ENCODE measurements around the gene ZC3HAV1. TPM values are rescaled to one million over a fixed set of nuclear protein-coding genes. Genes with fewer than 3 reads are reported as not detected.
"Not testable (repeated sequence)": the region's sequence is repeated elsewhere in the genome, so short reads cannot be mapped to it uniquely, and the experiment has no call there.

ZC3HAV1 gene
- total and polyA plus RNA-seq, 3 experiments from 2014 or later = 89.9 to 153 (median 92.8) TPM

DNA sequence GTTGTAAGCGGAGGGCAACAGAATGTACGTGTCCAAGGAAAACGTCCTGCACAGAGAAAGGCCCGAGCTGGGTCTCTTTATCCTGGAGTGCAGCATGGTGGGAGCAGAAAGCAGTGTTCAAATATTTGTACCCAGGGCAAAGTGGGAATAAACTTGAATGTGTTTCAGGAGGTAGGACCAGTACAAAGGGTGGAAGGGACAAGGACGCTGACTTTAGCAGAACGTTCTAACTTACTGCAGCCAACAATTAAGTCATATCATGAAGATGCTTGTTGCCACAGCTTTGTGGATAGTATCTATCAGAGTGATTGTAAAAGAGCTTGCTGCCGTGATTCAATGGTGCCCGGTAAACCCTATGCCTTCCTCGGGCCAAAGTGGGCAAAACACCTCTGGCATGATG lies 43.2 kb downstream of the ZC3HAV1 start:
- POLR2A ChIA-PET = interaction anchor here (2.1 kb wide), 1 partner anchor 8 kb away, joined by 5 read pairs; no protein-coding TSS in a partner anchor

DNA sequence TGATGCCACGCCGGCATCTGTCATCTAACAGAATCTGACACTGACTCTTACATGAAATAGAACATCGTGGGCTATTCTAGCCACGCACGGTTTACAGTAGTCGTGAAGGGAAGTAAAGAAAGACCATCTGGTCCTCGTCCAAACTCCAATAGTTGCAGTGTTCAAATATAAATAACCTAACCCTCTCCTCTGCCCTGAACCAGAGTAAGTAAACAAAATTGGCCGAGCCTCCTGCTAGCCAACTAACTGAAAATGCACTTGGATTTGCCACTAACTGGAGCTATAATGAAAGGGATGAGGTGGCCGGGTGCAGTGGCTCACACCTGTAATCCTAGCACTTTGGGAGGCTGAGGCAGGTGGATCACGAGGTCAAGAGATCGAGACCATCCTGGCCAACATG lies 44.2 kb downstream of the ZC3HAV1 start:
- no peak overlapping the region for H3K4me3 ChIP-seq (ENCODE audit: low read length)
- Mint-ChIP-seq H3K27ac (peak overlapping the region in 6 of 8 donors; percentile 17 to 90 (median 58)), H3K36me3 (peaks cover 24 to 91% (median 48%) of the 10 kb centered on the region in 3 donors), H3K4me3 (no peak overlapping the region), H3K9me3 (no peaks in the 10 kb centered on the region), H3K4me1 (peaks cover 51 to 88% (median 74%) of the 10 kb centered on the region in 3 donors), H3K27me3 (peaks cover 0 to 3% of the 10 kb centered on the region in 2 donors)
- no peak overlapping the region for H3K27ac ChIP-seq (ENCODE audit: low read depth, low read length)
- ChIA-PET POLR2A (interaction anchor here (2.1 kb wide), 1 partner anchor 9 kb away, joined by 5 read pairs; no protein-coding TSS in a partner anchor), CTCF (interaction anchor here (2.6 to 3.5 kb wide), 2 partner anchors 10 to 49 kb away, joined by 9 to 11 read pairs; no protein-coding TSS in a partner anchor)
- H3K9me3 ChIP-seq (ENCODE audit: low read length) = no peaks in the 10 kb centered on the region
- no peak for DNase-seq
- H3K27me3 ChIP-seq (ENCODE audit: insufficient read depth, low read length, poor library complexity, severe bottlenecking) = no peaks in the 10 kb centered on the region
- H3K4me1 ChIP-seq (ENCODE audit: insufficient read depth, low read length) = peaks cover 21% of the 10 kb centered on the region
- H3K36me3 ChIP-seq (ENCODE audit: insufficient read depth, low read length) = peaks cover 81% of the 10 kb centered on the region

More for the DNA sequence above, 43.2 kb downstream of the ZC3HAV1 start:
- H3K9me3 ChIP-seq (ENCODE audit: low read length) = no peaks in the 10 kb centered on the region
- CTCF ChIA-PET = interaction anchor here (1.0 to 2.6 kb wide), 6 partner anchors 8 to 180 kb away, joined by 3 to 9 read pairs (median 4); no protein-coding TSS in a partner anchor
- no peak overlapping the region for H3K27ac ChIP-seq (ENCODE audit: low read depth, low read length)
- H3K4me3 ChIP-seq (ENCODE audit: low read length) = no peak overlapping the region
- peaks cover 15% of the 10 kb centered on the region for H3K4me1 ChIP-seq (ENCODE audit: insufficient read depth, low read length)
- peaks cover 43 to 83% (median 66%) of the 10 kb centered on the region in 3 donors for H3K4me1 Mint-ChIP-seq
- peaks cover 0 to 2% of the 10 kb centered on the region in 2 donors for H3K27me3 Mint-ChIP-seq
- no peaks in the 10 kb centered on the region for H3K9me3 Mint-ChIP-seq
- peaks cover 71% of the 10 kb centered on the region for H3K36me3 ChIP-seq (ENCODE audit: insufficient read depth, low read length)
- peaks cover 23 to 88% (median 46%) of the 10 kb centered on the region in 3 donors for H3K36me3 Mint-ChIP-seq
- no peak for DNase-seq
- H3K27me3 ChIP-seq (ENCODE audit: insufficient read depth, low read length, poor library complexity, severe bottlenecking) = no peaks in the 10 kb centered on the region
- peak overlapping the region in 6 of 8 donors; percentile 33 to 74 (median 51) for H3K27ac Mint-ChIP-seq
- no peak overlapping the region for H3K4me3 Mint-ChIP-seq

DNA sequence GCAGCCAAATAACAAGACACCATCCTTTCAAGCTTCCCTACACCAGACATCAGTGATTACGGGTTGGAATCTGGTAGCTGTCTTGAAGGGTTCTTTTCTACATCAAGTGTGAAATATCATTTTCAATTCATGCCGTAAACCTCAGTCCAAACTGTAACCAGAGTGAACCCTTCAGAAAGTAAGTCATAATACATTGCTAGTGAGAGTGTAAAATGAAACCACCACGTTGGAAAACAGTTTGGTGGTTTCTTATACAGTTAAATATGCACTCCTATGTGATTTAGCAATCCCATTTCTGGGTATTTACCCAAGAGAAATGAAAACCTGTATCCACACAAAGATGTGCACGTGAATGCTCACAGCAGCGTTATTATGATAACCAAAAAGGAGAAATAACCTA lies 48.1 kb downstream of the ZC3HAV1 start:
- Mint-ChIP-seq H3K4me1 (peaks cover 49 to 85% (median 58%) of the 10 kb centered on the region in 3 donors), H3K36me3 (peaks cover 20 to 89% (median 38%) of the 10 kb centered on the region in 3 donors), H3K27me3 (peaks cover 0 to 3% of the 10 kb centered on the region in 2 donors), H3K27ac (peak overlapping the region in 7 of 8 donors; percentile 53 to 91 (median 72)), H3K4me3 (no peak overlapping the region), H3K9me3 (no peaks in the 10 kb centered on the region)
- H3K36me3 ChIP-seq (ENCODE audit: insufficient read depth, low read length) = peaks cover 81% of the 10 kb centered on the region
- H3K27ac ChIP-seq (ENCODE audit: low read depth, low read length) = no peak overlapping the region
- ChIA-PET POLR2A (no interaction called here), CTCF (interaction anchor here (1.0 to 4.0 kb wide), 5 partner anchors 8 to 67 kb away, joined by 3 to 16 read pairs (median 3); no protein-coding TSS in a partner anchor)
- DNase-seq = no peak
- H3K4me3 ChIP-seq (ENCODE audit: low read length) = no peak overlapping the region
- H3K9me3 ChIP-seq (ENCODE audit: low read length) = no peaks in the 10 kb centered on the region
- H3K27me3 ChIP-seq (ENCODE audit: insufficient read depth, low read length, poor library complexity, severe bottlenecking) = no peaks in the 10 kb centered on the region
- peaks cover 16% of the 10 kb centered on the region for H3K4me1 ChIP-seq (ENCODE audit: insufficient read depth, low read length)

DNA sequence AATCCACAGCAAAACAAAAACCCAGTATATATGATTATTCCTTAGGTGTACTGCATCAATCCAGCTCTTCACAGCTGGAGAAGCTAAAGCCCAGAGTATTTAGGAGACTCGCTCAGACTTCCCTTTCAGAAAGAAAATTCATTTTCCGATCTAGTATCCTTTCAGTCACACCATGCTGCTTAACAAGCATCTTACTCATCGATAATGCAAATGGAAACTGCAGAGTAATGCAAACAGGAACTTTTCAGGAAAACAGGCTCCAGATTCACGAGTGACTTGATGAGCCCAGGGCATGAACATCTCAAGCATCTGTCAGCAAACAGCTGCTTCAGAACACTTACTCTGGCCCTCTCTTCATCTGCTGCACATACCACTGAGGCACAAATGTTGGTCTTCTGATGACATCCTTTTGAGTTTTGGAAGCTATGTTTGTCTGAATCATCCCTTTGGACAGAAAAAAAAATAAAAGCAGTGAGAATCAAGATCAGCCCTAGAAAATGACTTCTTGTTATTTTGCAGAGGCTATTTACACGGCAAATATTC lies 48.8 kb downstream of the ZC3HAV1 start:
- peaks cover 48 to 82% (median 52%) of the 10 kb centered on the region in 3 donors for H3K4me1 Mint-ChIP-seq

DNA sequence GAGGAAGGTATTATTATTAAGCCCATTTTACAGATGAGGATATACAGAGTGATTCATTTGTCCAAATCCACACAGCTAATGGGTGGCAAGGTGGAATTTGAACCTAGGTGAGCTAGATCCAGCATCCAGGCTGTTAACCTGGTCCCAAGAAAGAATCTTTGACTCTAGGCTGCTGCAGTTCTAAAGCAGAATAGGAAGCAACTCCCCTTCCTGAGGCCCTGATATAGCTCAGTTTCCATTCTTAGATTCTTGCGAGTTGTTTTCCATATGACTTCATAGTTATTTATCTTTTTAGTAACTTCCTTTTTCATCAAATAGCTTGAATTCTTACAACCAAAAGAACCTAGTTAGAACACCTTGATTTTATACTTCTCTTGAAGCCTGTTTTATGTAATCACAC lies 49.6 kb downstream of the ZC3HAV1 start:
- H3K27ac Mint-ChIP-seq = peak overlapping the region in 7 of 8 donors; percentile 62 to 91 (median 73)
- ChIA-PET CTCF (interaction anchor here (1.5 to 4.0 kb wide), 5 partner anchors 9 to 68 kb away, joined by 3 to 16 read pairs (median 5); no protein-coding TSS in a partner anchor), POLR2A (interaction anchor here (0.8 kb wide), 1 partner anchor 12 kb away, joined by 3 read pairs; no protein-coding TSS in a partner anchor)
- H3K4me1 Mint-ChIP-seq = peaks cover 45 to 76% (median 49%) of the 10 kb centered on the region in 3 donors
- peaks cover 79% of the 10 kb centered on the region for H3K36me3 ChIP-seq (ENCODE audit: insufficient read depth, low read length)
- H3K9me3 Mint-ChIP-seq = no peaks in the 10 kb centered on the region
- H3K27me3 Mint-ChIP-seq = peaks cover 0 to 3% of the 10 kb centered on the region in 2 donors
- H3K4me3 Mint-ChIP-seq = no peak overlapping the region
- H3K9me3 ChIP-seq (ENCODE audit: low read length) = no peaks in the 10 kb centered on the region
- no peak overlapping the region for H3K4me3 ChIP-seq (ENCODE audit: low read length)
- H3K27ac ChIP-seq (ENCODE audit: low read depth, low read length) = no peak overlapping the region
- H3K36me3 Mint-ChIP-seq = peaks cover 18 to 89% (median 35%) of the 10 kb centered on the region in 3 donors
- H3K4me1 ChIP-seq (ENCODE audit: insufficient read depth, low read length) = peaks cover 16% of the 10 kb centered on the region
- DNase-seq = no peak
- no peaks in the 10 kb centered on the region for H3K27me3 ChIP-seq (ENCODE audit: insufficient read depth, low read length, poor library complexity, severe bottlenecking)

More for the DNA sequence above, 48.8 kb downstream of the ZC3HAV1 start:
- H3K4me1 ChIP-seq (ENCODE audit: insufficient read depth, low read length) = peaks cover 16% of the 10 kb centered on the region
- ChIA-PET POLR2A (no interaction called here), CTCF (interaction anchor here (1.0 to 4.0 kb wide), 4 partner anchors 9 to 68 kb away, joined by 3 to 16 read pairs (median 7); no protein-coding TSS in a partner anchor)
- DNase-seq = no peak
- Mint-ChIP-seq H3K27me3 (peaks cover 0 to 3% of the 10 kb centered on the region in 2 donors), H3K27ac (peak overlapping the region; percentile 34 to 91 (median 66)), H3K4me3 (no peak overlapping the region), H3K36me3 (peaks cover 20 to 89% (median 39%) of the 10 kb centered on the region in 3 donors), H3K9me3 (no peaks in the 10 kb centered on the region)
- H3K36me3 ChIP-seq (ENCODE audit: insufficient read depth, low read length) = peaks cover 79% of the 10 kb centered on the region
- H3K27ac ChIP-seq (ENCODE audit: low read depth, low read length) = no peak overlapping the region
- no peak overlapping the region for H3K4me3 ChIP-seq (ENCODE audit: low read length)
- H3K9me3 ChIP-seq (ENCODE audit: low read length) = no peaks in the 10 kb centered on the region
- H3K27me3 ChIP-seq (ENCODE audit: insufficient read depth, low read length, poor library complexity, severe bottlenecking) = no peaks in the 10 kb centered on the region

DNA sequence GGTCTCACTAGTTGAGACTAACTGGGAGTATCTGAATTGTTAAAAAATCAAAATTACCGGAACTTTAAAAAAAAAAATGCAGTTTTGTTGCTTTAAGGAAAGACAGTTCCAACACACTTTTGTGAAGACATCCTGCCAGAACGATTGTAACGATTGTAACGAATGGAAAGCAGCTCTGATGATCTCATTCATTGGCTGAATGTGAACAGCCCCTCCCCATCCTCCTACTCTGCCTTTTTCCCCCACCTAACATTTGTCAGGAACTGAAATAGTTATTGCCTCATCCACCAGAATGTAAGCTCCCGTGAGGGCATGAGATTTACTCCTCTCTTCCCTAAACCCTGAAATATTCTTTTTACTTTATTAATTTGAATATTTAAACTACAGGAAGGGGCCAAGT lies 50.6 kb downstream of the ZC3HAV1 start:
- POLR2A ChIA-PET = interaction anchor here (0.8 to 1.1 kb wide), 2 partner anchors 10 to 29 kb away, joined by 3 to 4 read pairs; no protein-coding TSS in a partner anchor
- Histone ChIP-seq H3K9me3 (ENCODE audit: low read length) (no peaks in the 10 kb centered on the region), H3K27ac (ENCODE audit: low read depth, low read length) (no peak overlapping the region), H3K27me3 (ENCODE audit: insufficient read depth, low read length, poor library complexity, severe bottlenecking) (no peaks in the 10 kb centered on the region), H3K36me3 (ENCODE audit: insufficient read depth, low read length) (peaks cover 78% of the 10 kb centered on the region), H3K4me1 (ENCODE audit: insufficient read depth, low read length) (peaks cover 16% of the 10 kb centered on the region), H3K4me3 (ENCODE audit: low read length) (no peak overlapping the region)
- peaks cover 38 to 66% (median 47%) of the 10 kb centered on the region in 3 donors for H3K4me1 Mint-ChIP-seq
- peak overlapping the region in 5 of 8 donors; percentile 4 to 89 (median 44) for H3K27ac Mint-ChIP-seq
- no peak overlapping the region for H3K4me3 Mint-ChIP-seq
- H3K36me3 Mint-ChIP-seq = peaks cover 15 to 89% (median 30%) of the 10 kb centered on the region in 3 donors
- H3K27me3 Mint-ChIP-seq = peaks cover 0 to 1% of the 10 kb centered on the region in 2 donors
- CTCF ChIA-PET = interaction anchor here (1.1 to 4.0 kb wide), 5 partner anchors 8 to 173 kb away, joined by 3 to 16 read pairs (median 5); no protein-coding TSS in a partner anchor
- no peak for DNase-seq
- H3K9me3 Mint-ChIP-seq = no peaks in the 10 kb centered on the region

DNA sequence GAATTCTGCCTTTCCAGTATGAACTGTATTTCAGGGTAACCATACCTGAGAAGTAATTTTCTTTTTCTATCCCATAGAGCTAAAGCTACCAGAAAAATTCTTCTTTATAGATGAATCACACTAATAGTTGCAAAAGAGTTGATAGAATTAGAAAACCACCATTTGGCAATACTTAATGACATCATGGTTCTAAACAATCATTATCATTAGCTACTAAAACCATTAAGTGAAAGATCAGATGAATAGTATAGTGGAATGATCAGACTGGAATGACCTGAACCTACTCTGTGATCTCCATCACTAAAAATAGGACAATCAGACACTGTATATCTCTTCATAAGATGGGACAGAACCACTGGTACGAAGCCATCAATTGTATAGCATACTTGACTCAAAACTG lies 53.8 kb downstream of the ZC3HAV1 start:
- no peak overlapping the region for H3K27ac ChIP-seq (ENCODE audit: low read depth, low read length)
- no peaks in the 10 kb centered on the region for H3K9me3 ChIP-seq (ENCODE audit: low read length)
- no peak for DNase-seq
- H3K27me3 ChIP-seq (ENCODE audit: insufficient read depth, low read length, poor library complexity, severe bottlenecking) = no peaks in the 10 kb centered on the region
- Mint-ChIP-seq H3K36me3 (peaks cover 19 to 86% (median 25%) of the 10 kb centered on the region in 3 donors), H3K4me3 (no peak overlapping the region), H3K27ac (peak overlapping the region in 7 of 8 donors; percentile 4 to 78 (median 62)), H3K9me3 (no peaks in the 10 kb centered on the region), H3K27me3 (peaks cover 0 to 1% of the 10 kb centered on the region in 2 donors), H3K4me1 (peaks cover 14 to 45% (median 26%) of the 10 kb centered on the region in 3 donors)
- H3K4me1 ChIP-seq (ENCODE audit: insufficient read depth, low read length) = no peaks in the 10 kb centered on the region
- no peak overlapping the region for H3K4me3 ChIP-seq (ENCODE audit: low read length)
- POLR2A ChIA-PET = no interaction called here
- CTCF ChIA-PET = no interaction called here
- peaks cover 64% of the 10 kb centered on the region for H3K36me3 ChIP-seq (ENCODE audit: insufficient read depth, low read length)

DNA sequence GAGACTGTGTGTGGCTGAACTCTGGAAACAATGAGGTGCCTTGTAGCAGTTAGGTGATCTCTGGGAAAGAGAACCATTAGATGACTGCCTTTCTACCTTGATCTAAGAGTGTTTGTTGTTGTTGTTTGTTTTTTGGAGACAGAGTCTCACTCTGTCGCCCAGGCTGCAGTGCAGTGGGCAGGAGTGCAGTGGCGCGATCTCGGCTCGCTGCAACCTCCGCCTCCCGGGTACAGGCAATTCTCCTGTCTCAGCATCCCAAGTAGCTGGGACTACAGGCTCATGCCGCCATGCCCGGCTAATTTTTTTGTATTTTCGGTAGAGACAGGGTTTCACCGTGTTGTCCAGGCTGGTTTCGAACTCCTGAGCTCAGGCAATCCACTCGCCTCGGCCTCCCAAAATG lies 54.9 kb downstream of the ZC3HAV1 start:
- H3K4me3 ChIP-seq (ENCODE audit: low read length); H3K4me1 ChIP-seq (ENCODE audit: insufficient read depth, low read length); H3K9me3 Mint-ChIP-seq; H3K27me3 ChIP-seq (ENCODE audit: insufficient read depth, low read length, poor library complexity, severe bottlenecking); H3K4me3 Mint-ChIP-seq; DNase-seq; POLR2A ChIA-PET; H3K9me3 ChIP-seq (ENCODE audit: low read length); H3K27me3 Mint-ChIP-seq; H3K27ac ChIP-seq (ENCODE audit: low read depth, low read length): not testable (repeated sequence)
- H3K36me3 ChIP-seq (ENCODE audit: insufficient read depth, low read length) = peaks cover 58% of the 10 kb centered on the region
- CTCF ChIA-PET = interaction anchor here (0.9 to 1.3 kb wide), 4 partner anchors 10 to 38 kb away, joined by 3 to 4 read pairs (median 3); no protein-coding TSS in a partner anchor
- peak overlapping the region in 5 of 8 donors; percentile 1 to 76 (median 63) for H3K27ac Mint-ChIP-seq
- peaks cover 14 to 86% (median 23%) of the 10 kb centered on the region in 3 donors for H3K36me3 Mint-ChIP-seq
- H3K4me1 Mint-ChIP-seq = peaks cover 10 to 39% (median 22%) of the 10 kb centered on the region in 3 donors

Measured in CD8-positive, alpha-beta memory T cell (primary cell).